ENCODE measurements around the gene SCNM1.
A peak's percentile ranks its signal among the peaks of the same experiment; 100 is the strongest.

Gene SCNM1

DNA sequence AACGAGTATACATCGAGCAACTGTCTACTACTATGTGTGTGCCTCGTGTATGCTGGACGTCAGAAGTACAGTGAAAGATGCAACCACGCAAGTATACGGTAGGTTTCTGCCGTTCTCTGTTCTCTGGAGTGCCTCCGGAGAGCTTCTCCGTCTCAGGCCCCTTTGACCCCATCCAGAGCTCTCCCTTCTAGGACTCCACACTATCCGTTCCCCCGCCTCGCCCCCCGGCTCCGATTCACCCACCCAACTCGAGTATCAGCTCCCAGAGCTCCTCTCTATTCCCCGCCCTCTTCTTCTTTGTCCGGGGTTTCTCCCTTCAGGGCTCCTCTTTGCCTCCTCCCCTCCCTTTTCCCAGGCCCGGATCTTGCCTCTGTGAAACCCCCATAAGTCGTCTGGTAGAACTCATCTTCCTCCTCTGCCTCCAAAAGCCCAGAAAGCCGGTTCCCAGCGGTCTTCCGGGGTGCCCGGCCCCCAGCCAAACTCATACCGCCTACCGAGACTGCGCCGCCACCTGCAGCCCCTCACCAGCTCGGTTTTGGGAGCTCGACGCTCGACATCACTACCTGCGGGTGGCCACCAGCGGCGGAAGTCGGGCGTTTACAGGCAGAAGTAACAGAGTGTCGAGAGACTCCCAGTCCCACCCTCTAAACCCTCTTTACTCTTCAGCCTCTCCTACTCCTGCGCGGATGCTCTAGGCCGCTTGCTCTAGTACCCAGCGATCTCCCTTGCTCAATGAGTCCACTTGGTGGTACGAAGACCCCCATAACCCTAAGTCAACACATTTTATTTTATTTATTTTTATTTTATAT is 23.9 kb downstream of the SCNM1 start, which contains the start of gene VPS72:
Gene VPS72, minus strand, starts transcription at position 561 of the 809 bp plus-strand sequence. Its CDS starts 76 bp downstream, at position 485.
- TF ChIP-seq, protein P1, sequence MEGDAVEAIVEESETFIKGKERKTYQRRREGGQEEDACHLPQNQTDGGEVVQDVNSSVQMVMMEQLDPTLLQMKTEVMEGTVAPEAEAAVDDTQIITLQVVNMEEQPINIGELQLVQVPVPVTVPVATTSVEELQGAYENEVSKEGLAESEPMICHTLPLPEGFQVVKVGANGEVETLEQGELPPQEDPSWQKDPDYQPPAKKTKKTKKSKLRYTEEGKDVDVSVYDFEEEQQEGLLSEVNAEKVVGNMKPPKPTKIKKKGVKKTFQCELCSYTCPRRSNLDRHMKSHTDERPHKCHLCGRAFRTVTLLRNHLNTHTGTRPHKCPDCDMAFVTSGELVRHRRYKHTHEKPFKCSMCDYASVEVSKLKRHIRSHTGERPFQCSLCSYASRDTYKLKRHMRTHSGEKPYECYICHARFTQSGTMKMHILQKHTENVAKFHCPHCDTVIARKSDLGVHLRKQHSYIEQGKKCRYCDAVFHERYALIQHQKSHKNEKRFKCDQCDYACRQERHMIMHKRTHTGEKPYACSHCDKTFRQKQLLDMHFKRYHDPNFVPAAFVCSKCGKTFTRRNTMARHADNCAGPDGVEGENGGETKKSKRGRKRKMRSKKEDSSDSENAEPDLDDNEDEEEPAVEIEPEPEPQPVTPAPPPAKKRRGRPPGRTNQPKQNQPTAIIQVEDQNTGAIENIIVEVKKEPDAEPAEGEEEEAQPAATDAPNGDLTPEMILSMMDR (conservative IDR thresholded peaks at IDR 0.05; ENCODE audit: low read depth): no peak
- H3K27ac ChIP-seq: peak within 1 kb of the TSS; percentile 89
- ChIA-PET POLR2A (ENCODE audit: low non-redundant PET) (interaction anchor here (0.6 to 0.7 kb wide), 3 partner anchors 96 to 168 kb away, joined by 3 to 7 read pairs (median 5); no protein-coding TSS in a partner anchor), CTCF (interaction anchor here (0.7 kb wide), 1 partner anchor 345 kb away, joined by 3 read pairs; no protein-coding TSS in a partner anchor)
- peak; percentile 85 for DNase-seq (ENCODE audit: low spot score)

DNA sequence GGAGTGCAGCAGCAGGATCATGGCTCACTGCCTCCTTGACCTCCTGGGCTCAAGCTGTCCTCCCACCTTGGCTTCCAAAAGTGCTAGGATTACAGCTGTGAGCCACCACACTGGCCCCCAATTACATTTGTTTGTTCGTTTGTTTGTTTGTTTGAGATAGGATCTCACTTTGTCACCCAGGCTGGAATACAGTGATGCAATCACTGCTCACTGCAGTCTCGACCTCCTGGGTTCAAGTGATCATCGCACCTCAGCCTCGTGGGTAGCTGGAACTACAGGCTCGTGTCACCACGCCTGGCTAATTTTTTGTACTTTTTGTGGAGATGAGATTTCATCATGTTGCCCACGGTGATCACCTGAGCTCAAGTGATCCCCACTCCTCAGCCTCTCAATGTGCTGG is 26.1 kb downstream of the SCNM1 start:
- H3K27ac ChIP-seq: peak overlapping the region; percentile 53
- DNase-seq (ENCODE audit: low spot score): no peak
- ChIA-PET POLR2A (ENCODE audit: low non-redundant PET) (no interaction called here), CTCF (no interaction called here)
- TF ChIP-seq, protein P1 (conservative IDR thresholded peaks at IDR 0.05; ENCODE audit: low read depth): no peak

DNA sequence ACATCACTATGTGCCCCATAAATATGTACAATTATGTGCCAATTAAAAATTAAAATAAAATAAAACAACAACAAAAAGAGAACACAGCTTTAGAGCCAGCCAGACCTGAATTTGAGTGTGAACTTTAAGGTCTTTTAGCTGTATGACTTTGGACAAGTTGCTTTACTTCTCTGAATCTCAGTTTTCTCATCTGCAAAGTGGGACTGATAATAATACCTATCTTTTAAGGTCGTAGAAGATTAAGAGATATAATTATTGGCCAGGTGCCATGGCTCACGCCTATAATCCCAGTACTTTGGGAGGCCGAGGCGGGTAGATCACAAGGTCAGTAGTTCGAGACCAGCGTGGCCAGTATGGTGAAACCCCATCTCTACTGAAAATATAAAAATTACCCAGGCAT is 27.4 kb downstream of the SCNM1 start:
- ChIA-PET CTCF (no interaction called here), POLR2A (ENCODE audit: low non-redundant PET) (no interaction called here)
- TF ChIP-seq, protein P1 (conservative IDR thresholded peaks at IDR 0.05; ENCODE audit: low read depth): no peak
- DNase-seq (ENCODE audit: low spot score): no peak
- peak overlapping the region; percentile 60 for H3K27ac ChIP-seq

- POLR2A ChIA-PET (ENCODE audit: low non-redundant PET): no interaction called here
- CTCF ChIA-PET: no interaction called here
- no peak for DNase-seq (ENCODE audit: low spot score)
- TF ChIP-seq, protein P1 (conservative IDR thresholded peaks at IDR 0.05; ENCODE audit: low read depth): no peak
- H3K27ac ChIP-seq: peak overlapping the region; percentile 98
These were observed 27.9 kb downstream of the SCNM1 start for GRCh38 chr1:151193856-151194255.

GRCh38 chr1:151194894-151195594 is 29.1 kb downstream of the SCNM1 start:
- POLR2A ChIA-PET (ENCODE audit: low non-redundant PET): interaction anchor here (0.6 kb wide), 1 partner anchor 191 kb away, joined by 3 read pairs; no protein-coding TSS in a partner anchor
- CTCF ChIA-PET: interaction anchor here (0.6 to 1.1 kb wide), 5 partner anchors 13 to 204 kb away, joined by 3 to 10 read pairs (median 3); partner anchors contain the start of gene PSMB4
- peak overlapping the region; percentile 98 for H3K27ac ChIP-seq
- peak; percentile 97 for DNase-seq (ENCODE audit: low spot score)

DNA sequence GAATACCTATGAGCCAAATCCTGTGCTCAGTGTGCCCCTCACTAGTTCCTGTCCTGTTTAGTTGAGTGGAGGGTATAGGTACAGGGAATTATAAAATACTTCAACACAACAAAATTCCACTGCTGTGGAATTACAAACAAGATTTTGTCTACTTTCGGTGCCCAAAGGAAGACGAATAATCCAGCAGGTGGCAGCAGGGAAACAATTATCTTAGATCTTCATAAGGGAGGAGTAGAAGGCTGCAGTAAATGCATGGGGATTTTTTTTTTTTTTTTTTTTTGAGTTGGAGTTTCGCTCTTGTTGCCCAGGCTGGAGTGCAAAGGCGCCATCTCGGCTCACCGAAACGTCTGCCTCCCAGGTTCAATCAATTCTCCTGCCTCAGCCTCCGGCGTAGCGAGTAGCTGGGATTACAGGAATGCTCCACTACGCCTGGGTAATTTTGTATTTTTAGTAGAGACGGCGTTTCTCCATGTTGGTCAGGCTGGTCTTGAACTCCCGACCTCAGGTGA is 30.4 kb downstream of the SCNM1 start:
- ChIA-PET POLR2A (ENCODE audit: low non-redundant PET) (no interaction called here), CTCF (interaction anchor here (0.8 kb wide), 1 partner anchor 31 kb away, joined by 6 read pairs; no protein-coding TSS in a partner anchor)
- peak; percentile 59 for DNase-seq (ENCODE audit: low spot score)
- peak overlapping the region; percentile 98 for H3K27ac ChIP-seq
- TF ChIP-seq, protein P1 (conservative IDR thresholded peaks at IDR 0.05; ENCODE audit: low read depth): peak; percentile 73

Measured in RWPE1 (cell line).